ENCODE data around the gene TXNDC17. TPM values are rescaled to one million over a fixed set of nuclear protein-coding genes. Genes with fewer than 3 reads are reported as not detected.

TXNDC17 gene
- total and polyA plus RNA-seq, 2 of the 13 experiments (the other 11 are each of a cell fraction or from before 2014, with no cell fraction given) = 188 to 266 TPM

GRCh38 chr17:6641247-6641863 lies 495 bp downstream of the TXNDC17 start (continued):
- TF ChIP-seq HIC2 (CRISPR knock-in tag; IDR thresholded peaks at IDR 0.05; ENCODE audit: low read depth) (peak; percentile 4; the same call in 1 of the 2 replicates), ZNF180 (CRISPR knock-in tag; IDR thresholded peaks at IDR 0.05; ENCODE audit: borderline replicate concordance, low read depth) (no peak), ZNF292 (CRISPR knock-in tag; IDR thresholded peaks at IDR 0.05; ENCODE audit: borderline replicate concordance, low read depth) (no peak), THAP9 (CRISPR knock-in tag; IDR thresholded peaks at IDR 0.05; ENCODE audit: borderline replicate concordance) (peak; percentile 11; the same call in 1 of the 2 replicates), PAXIP1 (CRISPR knock-in tag; conservative IDR thresholded peaks at IDR 0.05) (no peak), DR1 (CRISPR knock-in tag; IDR thresholded peaks at IDR 0.05) (no peak), SPEN (CRISPR knock-in tag; IDR thresholded peaks at IDR 0.05; ENCODE audit: low read depth) (no peak), ZNF740 (CRISPR knock-in tag; IDR thresholded peaks at IDR 0.05) (no peak), CBX2 (IDR thresholded peaks at IDR 0.05; ENCODE audit: low read depth, low read length) (no peak), CBX2 (CRISPR knock-in tag; IDR thresholded peaks at IDR 0.05; ENCODE audit: low read depth) (no peak), ZBTB7B (CRISPR knock-in tag; IDR thresholded peaks at IDR 0.05) (no peak), POLR2A (IDR thresholded peaks at IDR 0.05; ENCODE audit: insufficient read depth in 1 of 2, low read depth in 2 of 2, low read length in 2 of 2) (no peak), ZNF280D (CRISPR knock-in tag; IDR thresholded peaks at IDR 0.05) (no peak; the same call in 1 of the 2 replicates), SETDB1 (CRISPR knock-in tag; IDR thresholded peaks at IDR 0.05; ENCODE audit: borderline replicate concordance) (no peak), NR2F6 (IDR thresholded peaks at IDR 0.05) (0 out of 2 replicates have a peak, but pooled peaks have one; percentile 3), NR2F6 (CRISPR knock-in tag; IDR thresholded peaks at IDR 0.05) (no peak), ZNF296 (CRISPR knock-in tag; conservative IDR thresholded peaks at IDR 0.05) (no peak), SNRNP70 (IDR thresholded peaks at IDR 0.05; ENCODE audit: low read depth, low read length) (no peak), ZNF678 (CRISPR knock-in tag; IDR thresholded peaks at IDR 0.05) (no peak)

All from HepG2 (cell line).